OCI-LY1 (cell line): ENCODE results near the gene PAX2.

Experiments used
- CTCF ChIP-seq: fragments of 200-600 bp; sonication (generic), shearing (Covaris generic); IDR thresholded peaks from 2 replicates; pipeline ENCODE4 v1.5.1; 2017; ENCODE audit warnings: mild to moderate bottlenecking, antibody characterized with exemption, low read length, moderate library complexity, mixed read lengths
- EZH2 ChIP-seq: fragments of 200-600 bp; sonication (generic), shearing (Covaris generic); IDR thresholded peaks from 2 replicates; pipeline ENCODE4 v1.8.0; 2017; ENCODE audit warnings: borderline replicate concordance, mixed run types, mild to moderate bottlenecking, antibody characterized with exemption, low read length, moderate library complexity, mixed read lengths

GRCh38 chr10:100792574-100792973 lies 47.2 kb downstream of the PAX2 start:
- TF ChIP-seq EZH2 (no peak), CTCF (no peak)
